Raji (cell line): ENCODE data around the gene RAB3C.

ENCODE experiments used
- POLR2A ChIP-seq: IDR thresholded peaks from 2 replicates; pipeline ENCODE4 v1.6.1; 2011; ENCODE audit warnings: low read depth, low read length, control low read depth; ENCODE audit not compliant: insufficient read depth

The RAB3C gene

DNA sequence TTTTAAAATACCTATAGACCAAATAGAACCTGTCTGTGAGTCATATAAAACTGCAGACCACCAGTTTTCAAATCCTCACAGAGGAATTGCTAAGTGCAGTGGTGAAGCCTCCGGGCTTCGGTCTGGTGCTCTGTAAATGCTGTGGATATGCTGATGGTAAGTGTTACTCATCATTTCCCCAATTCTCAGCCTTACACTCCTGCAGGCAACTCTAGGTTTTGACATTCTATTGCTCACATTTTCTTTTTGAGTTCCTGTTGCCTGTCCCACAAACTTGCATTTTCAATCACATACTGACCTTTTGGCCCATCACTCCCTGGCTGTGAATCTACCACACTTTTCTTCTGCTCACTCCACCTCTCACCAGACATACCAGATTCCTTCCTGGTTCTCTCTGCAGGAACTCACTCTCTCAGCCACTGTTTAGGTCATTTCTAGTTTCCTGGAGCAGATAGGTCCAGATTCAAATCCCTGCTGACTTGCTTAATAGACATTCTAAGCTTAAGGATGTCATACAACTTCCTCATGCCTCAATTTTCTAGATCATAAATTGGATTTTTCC is 192.9 kb downstream of the RAB3C start:
- no peak for TF ChIP-seq POLR2A

DNA sequence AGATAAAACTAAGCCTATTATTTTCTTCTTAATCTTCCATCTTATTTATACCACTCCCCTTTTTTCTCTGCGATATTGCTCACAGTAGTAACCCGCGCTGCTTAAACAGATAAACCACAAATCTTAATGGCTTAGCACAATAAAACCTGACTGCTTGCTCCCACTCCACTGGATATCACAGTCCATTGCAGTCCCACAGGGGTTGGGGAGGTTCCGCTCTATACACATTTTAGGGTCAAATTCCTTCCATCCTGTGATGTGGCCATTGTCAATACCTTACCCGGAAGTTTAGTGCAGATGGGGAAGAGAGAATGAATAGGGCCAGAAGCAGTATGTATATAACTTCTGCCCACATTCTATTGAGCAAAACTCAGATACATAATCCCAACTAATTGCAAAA is 193.7 kb downstream of the RAB3C start:
- TF ChIP-seq POLR2A = no peak

DNA sequence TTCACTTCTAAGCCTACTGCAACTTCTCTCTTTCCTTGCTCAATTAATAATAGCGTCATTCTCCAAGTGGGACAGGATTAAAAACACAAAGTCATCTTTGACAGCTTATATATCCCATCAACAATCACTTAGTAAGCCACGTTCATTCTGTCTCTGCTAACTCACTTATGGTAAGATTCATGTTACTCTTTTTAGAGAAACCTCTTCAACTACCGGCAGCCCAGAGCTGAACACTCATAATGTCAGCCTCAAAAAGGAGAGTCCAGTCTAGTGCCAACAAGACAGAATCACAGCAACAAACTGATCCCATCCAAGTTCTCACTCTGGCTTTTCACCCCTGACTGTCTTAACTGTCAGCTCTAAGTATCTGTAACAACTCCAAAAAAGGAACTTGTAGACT is 196.0 kb downstream of the RAB3C start:
- TF ChIP-seq POLR2A = no peak

DNA sequence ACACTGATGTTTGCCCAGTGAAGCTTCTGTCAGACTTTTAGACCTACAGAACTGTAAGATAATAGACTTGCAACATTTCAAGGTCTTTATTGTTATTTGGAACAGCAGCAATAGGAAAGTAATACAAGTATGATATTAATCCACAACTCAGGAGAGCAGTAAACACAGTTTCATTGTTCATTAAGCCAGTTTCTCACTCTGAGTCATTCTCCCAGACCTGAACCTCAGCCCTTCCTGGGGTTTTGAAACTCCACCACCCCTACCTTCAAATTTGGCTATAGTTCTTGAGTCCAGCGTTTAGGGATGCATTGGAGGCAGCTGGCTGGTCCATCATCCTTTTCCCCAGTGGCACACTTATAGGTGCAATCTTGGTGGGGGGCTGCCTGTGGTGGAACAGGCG is 203.2 kb downstream of the RAB3C start:
- TF ChIP-seq POLR2A = no peak

DNA sequence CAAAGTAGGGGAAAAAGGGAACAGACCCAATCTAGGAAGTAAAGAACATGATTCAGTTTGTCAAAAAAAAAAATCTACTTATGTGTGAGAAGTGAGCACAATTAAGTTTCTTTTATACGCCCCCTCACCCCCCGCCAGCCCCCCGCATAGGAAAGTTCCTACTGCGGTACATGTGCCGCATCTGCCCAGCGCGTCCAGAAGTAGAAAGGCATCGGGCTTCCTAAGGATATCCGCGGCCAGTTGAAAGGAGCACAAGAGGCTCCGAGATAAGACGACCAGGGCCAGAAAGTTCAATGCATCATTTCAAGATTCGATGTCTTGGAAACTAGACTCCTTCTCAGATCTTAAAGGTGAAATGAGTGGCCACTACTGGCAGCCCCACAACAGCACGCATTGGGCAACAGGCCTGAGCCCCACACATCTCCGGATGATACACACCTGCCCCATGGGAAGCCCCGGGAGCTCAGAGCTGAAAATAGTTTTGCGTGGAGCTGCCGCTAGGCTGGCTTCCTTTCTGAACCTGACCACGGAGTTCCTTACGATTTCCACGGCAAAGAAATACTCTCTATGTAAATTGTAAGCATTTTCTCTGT is 203.9 kb downstream of the RAB3C start:
- TF ChIP-seq POLR2A = no peak

DNA sequence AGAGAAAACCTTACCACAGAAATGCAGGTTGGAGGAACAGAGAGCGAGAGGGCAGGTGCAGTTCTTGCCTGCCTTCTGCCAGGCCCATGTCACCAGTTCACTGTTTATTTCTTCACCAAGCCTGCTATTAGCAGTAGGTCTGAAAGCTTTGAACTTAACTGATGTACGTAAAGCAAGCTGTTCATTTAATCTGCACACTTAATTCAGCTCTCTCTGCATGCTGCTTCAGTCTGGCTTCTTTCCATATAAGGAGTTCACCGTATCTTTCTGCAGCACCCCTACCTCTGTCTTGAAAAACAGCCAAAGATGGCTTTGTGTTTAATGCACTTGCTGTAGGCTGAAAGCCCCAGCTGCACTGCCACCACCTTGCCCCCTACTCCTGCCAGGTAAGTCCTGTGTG is 205.1 kb downstream of the RAB3C start:
- no peak for TF ChIP-seq POLR2A

DNA sequence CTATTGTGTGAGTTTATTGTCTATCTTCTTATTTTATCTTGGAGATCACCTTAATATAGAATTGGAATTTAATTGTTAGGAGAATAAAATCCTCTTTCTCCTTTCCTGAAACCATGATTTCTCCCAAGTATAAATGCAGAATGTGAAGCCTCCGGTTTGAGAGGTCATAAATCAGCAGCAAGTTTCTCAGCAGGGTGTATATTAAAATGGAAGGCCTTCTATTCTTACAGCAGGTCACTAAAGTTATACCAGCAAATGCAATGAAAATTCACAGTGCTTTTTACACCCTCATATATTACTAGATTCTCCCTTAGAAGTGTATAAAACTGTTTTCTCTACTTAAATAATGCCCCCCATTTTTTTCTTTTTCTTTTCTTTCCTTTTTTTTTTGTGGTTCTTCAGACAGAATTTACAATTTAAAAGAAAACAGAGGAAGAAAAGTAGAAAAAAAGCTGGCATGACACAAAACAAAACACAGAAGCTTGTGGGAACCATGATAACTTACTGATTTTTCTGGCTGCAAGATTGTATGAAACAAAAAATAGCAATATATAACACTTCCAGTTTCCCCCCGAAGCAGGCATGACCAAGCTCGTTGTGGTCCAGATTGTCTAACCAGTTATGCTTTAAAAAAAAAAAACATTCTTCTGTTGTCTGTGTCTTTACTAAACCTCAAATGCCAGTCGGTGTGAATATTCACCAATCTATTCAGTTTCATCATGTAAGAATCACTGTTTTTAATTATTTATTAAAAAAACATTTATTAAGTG is 211.2 kb downstream of the RAB3C start:
- no peak for TF ChIP-seq POLR2A

DNA sequence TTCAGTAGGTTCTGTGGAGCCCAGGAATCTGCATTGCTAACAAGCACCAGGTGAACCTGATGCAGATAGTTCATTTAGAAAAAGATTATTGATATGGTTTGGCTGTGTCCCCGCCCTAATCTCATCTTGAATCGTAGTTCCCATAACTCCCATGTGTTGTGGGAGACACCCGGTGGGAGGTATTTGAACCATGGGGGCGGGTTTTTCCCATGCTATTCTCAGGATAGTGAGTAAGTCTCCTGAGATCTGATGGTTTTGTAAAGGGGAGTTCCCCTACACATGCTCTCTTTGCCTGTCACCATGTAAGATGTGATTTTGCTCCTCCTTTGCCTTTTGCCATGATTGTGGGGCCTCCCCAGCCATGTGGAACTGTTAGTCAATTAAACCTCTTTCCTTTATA is 212.0 kb downstream of the RAB3C start:
- TF ChIP-seq POLR2A = no peak

DNA sequence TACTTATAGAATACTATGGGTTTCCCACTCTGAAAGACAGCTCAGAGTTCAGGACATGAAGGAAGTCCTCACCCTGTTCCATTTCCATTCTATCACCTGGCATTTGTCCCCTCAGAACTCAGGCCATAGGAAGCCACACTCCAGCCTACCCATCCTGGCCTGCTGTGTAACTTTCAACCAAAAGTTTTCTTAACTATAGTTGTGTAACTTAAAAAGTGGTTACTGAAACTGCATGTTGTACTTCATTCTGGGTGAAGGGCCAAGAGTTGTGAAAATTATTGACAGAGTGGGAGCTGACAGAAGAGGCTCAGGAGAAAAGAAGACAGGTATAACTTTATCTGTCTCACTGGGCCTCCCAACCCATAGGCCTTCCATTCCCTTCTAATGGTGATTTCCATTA is 212.5 kb downstream of the RAB3C start:
- TF ChIP-seq POLR2A = no peak

DNA sequence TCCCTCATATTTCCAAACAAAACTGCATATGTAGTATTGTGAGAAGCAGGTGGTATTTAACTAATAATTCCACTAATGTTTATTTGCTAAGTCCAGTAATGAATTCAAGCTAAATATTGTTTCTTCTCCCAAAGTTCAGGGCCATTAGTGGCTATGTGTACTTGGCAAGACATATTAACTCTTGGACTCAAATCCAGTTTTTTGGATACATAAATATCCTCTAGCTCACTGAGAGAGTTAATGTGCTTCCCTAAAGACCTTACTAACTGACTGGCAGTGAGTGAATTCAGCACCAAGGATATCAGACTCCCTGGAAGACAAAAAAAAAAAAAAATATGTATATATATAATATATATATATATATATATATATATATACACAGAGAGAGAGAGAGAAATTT is 214.1 kb downstream of the RAB3C start:
- TF ChIP-seq POLR2A = no peak

DNA sequence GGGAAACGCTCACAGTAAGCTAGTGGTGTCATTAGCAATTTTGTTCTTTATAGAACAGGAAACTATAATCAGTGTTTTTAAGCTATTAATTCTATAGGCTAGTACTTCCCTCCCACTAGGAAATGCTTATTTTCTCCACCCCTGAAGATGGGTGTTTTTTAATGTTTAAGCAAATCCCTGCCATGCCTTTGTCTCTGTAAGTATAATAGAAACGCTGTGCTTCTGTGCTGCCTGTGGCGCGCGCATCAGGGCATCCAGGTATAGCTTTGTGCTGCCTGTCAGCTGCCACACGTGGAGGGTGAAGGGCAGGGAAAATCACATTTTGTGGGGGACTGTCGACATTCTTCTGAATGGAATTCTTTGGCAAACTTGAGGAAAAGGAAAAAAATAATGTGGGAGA is 217.5 kb downstream of the RAB3C start:
- no peak for TF ChIP-seq POLR2A

DNA sequence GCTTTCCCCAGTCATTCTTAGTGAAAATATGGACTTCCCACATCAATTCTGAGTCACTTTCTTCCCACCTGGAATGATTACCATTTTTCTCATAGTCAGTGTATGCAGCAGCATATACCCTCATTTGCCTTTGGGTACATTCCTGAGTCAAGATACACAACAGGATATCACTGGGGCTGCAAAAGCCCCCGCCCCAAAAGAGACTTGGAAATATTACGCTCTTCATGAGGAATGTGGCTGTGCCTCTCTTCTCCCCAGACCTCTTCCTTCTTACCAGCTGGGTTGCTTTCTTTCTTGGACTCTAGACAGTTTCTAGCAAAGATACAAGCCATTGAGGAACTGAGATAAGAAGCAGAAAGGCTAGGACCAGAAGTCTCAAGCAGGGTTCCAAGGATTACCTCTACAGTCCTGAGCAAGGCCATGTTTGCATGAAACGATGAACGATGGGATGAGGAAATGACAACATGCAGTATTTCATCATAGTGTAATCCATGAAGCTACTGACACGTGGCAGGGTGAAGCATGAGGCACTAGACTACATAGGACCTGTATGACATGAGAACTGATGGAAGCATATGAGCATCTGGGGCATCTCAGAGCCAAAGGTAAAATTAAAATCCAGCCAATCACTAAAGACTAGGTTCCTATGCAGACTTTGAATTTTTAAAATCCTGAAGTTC is 218.1 kb downstream of the RAB3C start:
- TF ChIP-seq POLR2A = no peak

DNA sequence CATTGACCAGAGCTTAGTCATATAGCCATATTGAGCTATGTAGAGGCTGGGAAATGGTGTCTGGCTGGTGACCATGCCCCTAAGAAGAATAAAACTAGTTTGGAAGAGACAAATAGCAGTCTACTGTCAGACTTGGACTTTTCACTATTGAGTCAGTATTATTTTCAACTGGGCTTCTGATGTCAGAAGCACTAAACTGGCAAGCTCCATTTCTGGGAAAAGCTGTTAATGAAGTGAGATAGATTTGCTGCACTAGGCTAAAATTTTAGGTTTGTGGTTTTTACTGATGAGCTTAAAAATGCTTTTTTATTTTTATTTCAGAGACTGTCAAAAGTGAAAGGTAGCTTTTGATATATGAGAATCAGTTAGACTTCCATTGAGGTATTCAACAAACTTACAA is 220.2 kb downstream of the RAB3C start:
- no peak for TF ChIP-seq POLR2A

DNA sequence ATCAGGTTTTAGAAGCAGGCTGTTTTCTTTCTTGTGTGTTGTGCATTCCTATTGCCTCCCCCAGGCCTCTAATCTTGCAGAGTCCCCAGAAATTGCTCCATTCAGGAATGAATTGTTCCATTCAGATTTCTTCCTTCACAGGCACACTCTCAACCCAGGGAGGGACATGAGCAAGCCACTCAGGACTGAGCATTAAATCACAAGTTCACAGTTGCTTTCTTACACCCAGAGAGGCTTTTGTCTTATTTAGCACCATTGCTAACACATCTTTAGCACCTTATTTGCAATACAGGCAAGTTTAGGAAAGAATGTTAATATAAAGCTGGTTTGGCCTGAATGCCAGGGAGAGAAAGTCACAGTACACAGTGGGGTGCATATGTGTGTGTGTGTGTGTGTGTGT is 221.4 kb downstream of the RAB3C start:
- no peak for TF ChIP-seq POLR2A

DNA sequence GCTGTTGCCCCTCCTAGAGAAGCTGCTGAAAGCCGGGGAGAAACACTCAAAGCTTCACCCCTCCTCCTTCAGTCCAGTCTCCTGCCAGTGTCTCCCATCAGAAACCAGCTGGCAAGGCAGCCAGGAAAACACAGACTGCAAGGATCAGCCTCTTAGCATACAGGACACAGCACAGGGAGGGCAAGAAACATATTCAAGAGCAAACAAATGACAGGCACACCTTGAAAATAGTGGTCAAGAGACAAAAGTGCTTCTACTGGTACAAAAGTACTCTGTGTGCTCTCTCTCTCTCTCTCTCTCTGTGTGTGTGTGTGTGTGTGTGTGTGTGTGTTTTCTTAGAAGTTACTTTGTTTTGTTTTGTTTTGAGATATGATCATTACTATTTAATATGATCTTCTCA is 227.2 kb downstream of the RAB3C start:
- no peak for TF ChIP-seq POLR2A

DNA sequence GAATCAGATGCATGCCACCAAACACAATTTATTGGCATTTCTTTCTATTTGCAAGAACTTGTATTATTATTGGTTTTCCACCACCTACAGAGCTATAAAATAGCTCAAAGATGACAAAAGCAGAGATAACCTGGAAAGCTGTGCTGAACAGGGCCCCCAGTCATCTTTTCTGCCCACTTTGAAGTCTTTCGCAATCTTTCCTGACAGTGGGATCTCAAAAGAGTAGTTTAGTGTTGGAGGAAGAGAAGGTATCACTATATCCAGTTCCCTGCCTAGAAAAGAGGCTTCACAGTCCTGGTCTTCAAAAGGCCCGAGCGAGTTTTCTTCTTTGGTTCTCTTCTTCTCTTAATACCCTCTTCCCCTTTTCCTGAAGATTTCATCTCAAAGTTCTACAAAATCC is 231.0 kb downstream of the RAB3C start:
- no peak for TF ChIP-seq POLR2A
